Right ventricle myocardium superior (tissue), 1 donor: ENCODE measurements around the gene MTPN. TPM values are rescaled to one million over a fixed set of nuclear protein-coding genes. Genes with fewer than 3 reads are reported as not detected.

Experiments used
- total RNA-seq: library from RNA; stranded (reverse); fragmentation: NEBNext Ultra II Directional; extraction: Animal tissue kit (Norgen Biotek cat#: 25700); gene quantifications from one replicate; pipeline ENCODE4 v1.2.1, GENCODE V29; 2021
- donor health status: DM: no; HTN: yes; CAD: no; lungs with severe emphysema.

Gene MTPN
- total RNA-seq, 1 donor from 2014 or later: 54.9 TPM

Other genes starting within 250 kb of the MTPN start
- gene SLC13A4, start 249.2 kb downstream of the MTPN start, total RNA-seq: not detected
- gene FAM180A, start 228.5 kb downstream of the MTPN start, total RNA-seq: 5.9 TPM